GM13976 (cell line): ENCODE results near the gene CNTRL.

ENCODE experiments used
- DNase-seq: peaks from one replicate; pipeline ENCODE4 v3.0.0; 2012; ENCODE audit warnings: low spot score
- in situ Hi-C: fragments of 300-500 bp; cut with MboI; formaldehyde crosslinking; loops from one replicate; pipeline ENCODE4 v1.12.0; 2022; ENCODE audit warnings: low sequenced_read_pairs, mixed read lengths, inconsistent platforms; ENCODE audit not compliant: unreplicated experiment
- TF ChIP-seq, protein P1 (sequence below): IDR thresholded peaks from 2 replicates; pipeline ENCODE4 v1.5.1; 2012; ENCODE audit warnings: borderline replicate concordance, mild to moderate bottlenecking; ENCODE audit not compliant: insufficient read depth; ENCODE audit errors: extremely low read depth, missing control alignments, control extremely low read depth

CNTRL gene

DNA sequence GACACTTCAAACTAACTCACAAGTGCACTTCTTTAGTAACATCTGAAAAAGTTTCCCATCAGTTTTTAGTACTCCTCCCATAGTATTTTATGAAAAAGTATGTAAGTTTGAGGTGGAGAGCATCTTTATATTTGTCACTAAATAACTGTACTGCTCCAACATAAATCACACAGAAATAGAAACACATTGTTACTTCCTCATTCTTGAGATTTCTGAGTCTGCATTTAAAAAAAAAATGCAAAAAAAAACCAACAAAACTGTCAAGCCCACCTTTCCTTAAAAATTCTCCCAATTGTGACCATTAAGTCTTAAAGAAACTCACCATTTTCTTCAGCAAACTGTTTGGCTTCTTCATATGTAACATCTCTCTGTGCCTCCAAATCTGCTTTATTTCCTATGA is 108.2 kb downstream of the CNTRL start:
- DNase-seq = no peak
- TF ChIP-seq, protein P1, sequence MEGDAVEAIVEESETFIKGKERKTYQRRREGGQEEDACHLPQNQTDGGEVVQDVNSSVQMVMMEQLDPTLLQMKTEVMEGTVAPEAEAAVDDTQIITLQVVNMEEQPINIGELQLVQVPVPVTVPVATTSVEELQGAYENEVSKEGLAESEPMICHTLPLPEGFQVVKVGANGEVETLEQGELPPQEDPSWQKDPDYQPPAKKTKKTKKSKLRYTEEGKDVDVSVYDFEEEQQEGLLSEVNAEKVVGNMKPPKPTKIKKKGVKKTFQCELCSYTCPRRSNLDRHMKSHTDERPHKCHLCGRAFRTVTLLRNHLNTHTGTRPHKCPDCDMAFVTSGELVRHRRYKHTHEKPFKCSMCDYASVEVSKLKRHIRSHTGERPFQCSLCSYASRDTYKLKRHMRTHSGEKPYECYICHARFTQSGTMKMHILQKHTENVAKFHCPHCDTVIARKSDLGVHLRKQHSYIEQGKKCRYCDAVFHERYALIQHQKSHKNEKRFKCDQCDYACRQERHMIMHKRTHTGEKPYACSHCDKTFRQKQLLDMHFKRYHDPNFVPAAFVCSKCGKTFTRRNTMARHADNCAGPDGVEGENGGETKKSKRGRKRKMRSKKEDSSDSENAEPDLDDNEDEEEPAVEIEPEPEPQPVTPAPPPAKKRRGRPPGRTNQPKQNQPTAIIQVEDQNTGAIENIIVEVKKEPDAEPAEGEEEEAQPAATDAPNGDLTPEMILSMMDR = no peak
- in situ Hi-C loops = no loop called here

DNA sequence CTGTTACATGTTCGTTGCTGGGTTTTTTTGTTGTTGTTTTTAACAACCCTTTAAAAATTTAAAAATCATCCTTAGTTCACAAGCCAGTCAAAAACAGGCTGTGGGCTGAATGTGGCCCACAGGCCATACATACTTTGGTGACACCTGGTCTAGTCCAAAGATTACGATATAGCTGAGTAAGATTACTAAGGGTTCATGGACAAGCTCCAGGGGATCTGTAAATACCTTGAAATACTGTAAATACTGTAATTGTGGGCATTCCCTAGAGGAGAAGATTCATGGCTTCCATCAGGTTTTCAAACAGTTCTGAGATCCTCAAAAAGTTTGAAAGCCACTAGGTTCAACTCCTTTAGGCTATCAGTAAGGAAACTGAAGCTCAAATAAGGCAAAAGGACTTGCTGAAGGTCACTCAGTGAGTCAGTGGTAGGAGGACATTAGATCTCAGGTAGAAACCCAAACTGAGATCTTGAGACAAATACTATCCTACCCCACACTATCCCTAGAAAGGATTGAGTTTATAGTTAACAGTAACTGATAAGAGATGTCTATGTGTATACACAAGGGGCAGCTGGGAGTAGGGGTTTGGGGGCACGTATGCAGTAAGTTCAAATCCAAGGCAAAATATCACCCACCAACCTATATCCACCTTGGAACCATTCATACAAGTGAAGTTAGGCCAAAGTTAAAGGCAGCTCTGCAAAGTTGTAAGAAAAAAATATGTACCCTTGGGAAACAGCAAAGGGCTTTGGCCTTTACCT is 109.1 kb downstream of the CNTRL start:
- no peak for DNase-seq
- in situ Hi-C loops = no loop called here
- TF ChIP-seq, protein P1 = no peak

DNA sequence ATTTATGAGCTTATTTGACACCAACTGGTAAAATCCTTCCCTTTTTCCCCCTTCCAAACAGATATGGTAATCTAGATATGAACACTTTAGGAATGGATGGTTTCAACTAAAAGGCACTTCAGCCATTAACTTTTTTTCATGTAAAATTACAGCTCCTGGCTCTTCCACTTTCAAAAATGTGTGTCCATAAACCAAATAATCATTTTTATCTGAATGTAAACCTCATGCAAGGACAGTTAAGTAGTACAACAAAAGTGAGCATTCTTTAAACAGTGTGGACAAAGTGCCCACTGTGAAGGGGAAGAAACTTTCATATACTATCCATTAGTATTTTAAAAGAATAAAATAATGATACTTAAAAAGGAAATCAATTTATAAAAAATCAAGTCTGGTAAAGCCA is 109.7 kb downstream of the CNTRL start:
- no peak for DNase-seq
- TF ChIP-seq, protein P1 = no peak
- in situ Hi-C loops = no loop called here

DNA sequence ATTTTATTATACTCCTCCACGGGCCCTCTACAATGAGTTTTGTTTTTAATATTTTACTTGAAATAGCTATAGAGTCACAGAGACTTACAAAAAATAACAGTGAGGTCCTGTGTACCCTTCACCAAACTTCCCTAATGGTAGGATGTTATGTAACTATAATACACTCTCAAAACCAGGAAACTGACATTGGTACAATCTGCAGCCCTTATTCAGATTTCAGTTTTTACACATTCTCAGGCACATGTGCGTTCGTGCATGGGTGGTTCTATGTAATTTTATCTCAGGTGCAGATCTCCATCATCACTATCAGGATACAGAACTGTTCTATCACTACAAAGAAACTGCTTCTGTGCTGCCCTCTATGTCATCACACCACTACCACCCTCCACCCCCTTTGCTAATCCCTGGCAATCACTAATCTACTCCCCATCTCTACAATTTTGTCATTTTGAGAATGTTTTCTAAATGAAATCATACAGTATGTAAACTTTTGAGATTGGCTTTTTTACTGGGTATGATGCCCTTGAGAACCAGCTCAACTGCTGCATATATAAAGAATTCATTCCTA is 110.5 kb downstream of the CNTRL start:
- in situ Hi-C loops = no loop called here
- no peak for DNase-seq
- TF ChIP-seq, protein P1 = no peak

DNA sequence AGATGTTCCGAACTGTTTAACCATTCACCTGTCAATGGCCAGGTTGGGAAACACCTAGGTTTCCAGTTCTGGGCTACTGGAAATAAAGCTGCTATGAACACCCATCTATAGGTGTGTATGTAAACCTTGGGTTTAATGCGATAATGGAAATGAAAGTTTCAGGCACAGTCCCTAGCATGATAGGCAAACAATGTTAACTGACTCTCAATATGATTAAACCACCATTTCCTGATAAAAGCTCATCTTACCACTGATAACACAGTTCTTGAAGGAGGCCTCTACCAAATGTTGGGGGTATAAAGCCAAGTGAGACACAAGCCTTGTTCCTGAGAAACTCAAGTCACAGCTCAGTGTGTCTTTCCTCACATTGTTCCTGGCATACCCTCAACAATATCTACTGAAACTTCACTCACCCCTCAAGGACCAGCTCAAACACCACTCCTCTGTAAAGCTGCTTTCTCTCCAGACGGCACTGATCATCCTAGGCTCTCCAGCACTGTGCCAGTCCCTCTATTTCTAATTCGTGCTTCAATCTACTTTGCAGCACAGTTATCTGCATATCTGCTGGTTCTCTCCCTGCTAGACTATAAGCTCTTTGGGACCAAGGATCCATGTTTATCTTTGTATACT is 111.1 kb downstream of the CNTRL start:
- DNase-seq = no peak
- TF ChIP-seq, protein P1 = no peak
- in situ Hi-C loops = no loop called here

DNA sequence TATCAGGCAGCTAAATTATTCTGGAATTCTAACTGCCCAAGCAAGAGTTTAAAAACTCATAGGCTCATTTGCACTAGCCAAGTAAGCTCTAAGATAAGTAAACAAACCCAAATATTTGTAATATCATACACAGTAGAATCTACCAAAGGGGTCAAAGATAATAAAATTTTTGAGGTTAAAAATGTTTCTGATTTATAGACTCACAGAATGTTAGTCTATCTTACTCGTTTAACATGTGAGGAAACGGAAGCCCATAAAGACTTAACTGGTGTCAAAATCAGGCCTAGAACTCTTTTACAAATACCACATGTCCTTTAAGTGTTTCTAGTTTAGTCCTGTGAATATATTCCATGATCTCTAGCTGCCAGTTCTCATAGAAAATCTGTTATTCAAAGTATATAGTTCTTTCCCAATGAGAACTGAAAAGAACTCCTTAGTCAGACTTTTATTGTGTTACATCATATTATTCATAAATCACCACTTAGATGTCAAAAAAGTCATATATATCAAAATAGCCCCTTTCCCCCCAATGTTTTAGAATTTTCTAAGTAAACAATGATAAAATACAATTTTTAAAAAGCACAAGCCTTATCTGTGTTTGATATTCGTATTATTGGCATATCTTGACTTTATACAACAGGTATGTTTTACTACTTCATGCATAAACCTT is 113.0 kb downstream of the CNTRL start:
- in situ Hi-C loops = no loop called here
- TF ChIP-seq, protein P1 = no peak
- DNase-seq = no peak
